OCI-LY7 (cell line): ENCODE data around the gene PATE2. TPM values are rescaled to one million over a fixed set of nuclear protein-coding genes. Genes with fewer than 3 reads are reported as not detected.

Experiments
- BruUV-seq: library from RNA; stranded (reverse); fragments of 400-500 nt; replicated peaks from 2 replicates; lab custom pipeline; 2021; lab: Mats Ljungman, UMichigan
- CTCF ChIA-PET: fragments of 300-600 bp; sonication (Branson Sonifier 250); formaldehyde crosslinking; loops from one replicate; lab custom pipeline; 2022; ENCODE audit warnings: antibody characterized with exemption; ENCODE audit not compliant: unreplicated experiment; lab: Charles Lee
- POLR2A ChIA-PET: fragments of 300-600 bp; sonication (Branson Sonifier 250); formaldehyde crosslinking; loops from one replicate; lab custom pipeline; 2022; ENCODE audit warnings: antibody characterized with exemption; lab: Charles Lee
- DNase-seq: peaks from one replicate; pipeline ENCODE4 v3.0.0-alpha.2; 2015; ENCODE audit warnings: low spot score
- H2AFZ ChIP-seq: fragments of 200-600 bp; sonication (generic), shearing (Covaris generic); 2 replicates; pipeline ENCODE4 v1.6.1; 2014; ENCODE audit warnings: mild to moderate bottlenecking, antibody characterized with exemption, low read length, moderate library complexity
- H3K27ac ChIP-seq: fragments of 200-600 bp; sonication (generic); 2 replicates; pipeline ENCODE4 v1.5.1; 2014; ENCODE audit warnings: mixed run types, low read depth, mild to moderate bottlenecking, moderate library complexity, low read length, inconsistent platforms; ENCODE audit not compliant: poor library complexity, severe bottlenecking
- H3K36me3 ChIP-seq: fragments of 200-600 bp; sonication (generic); 2 replicates; pipeline ENCODE4 v1.6.1; 2014; ENCODE audit warnings: mild to moderate bottlenecking, antibody characterized with exemption, low read length, moderate library complexity, mixed read lengths; ENCODE audit not compliant: insufficient read depth
- H3K4me1 ChIP-seq: fragments of 200-600 bp; sonication (generic); 2 replicates; pipeline ENCODE4 v1.5.1; 2014; ENCODE audit warnings: mild to moderate bottlenecking, low read length; ENCODE audit not compliant: insufficient read depth, poor library complexity, severe bottlenecking
- H3K4me2 ChIP-seq: fragments of 200-600 bp; sonication (generic); 2 replicates; pipeline ENCODE4 v1.6.1; 2014; ENCODE audit warnings: mild to moderate bottlenecking, low read length
- H3K4me3 ChIP-seq: fragments of 200-600 bp; sonication (generic); 2 replicates; pipeline ENCODE4 v1.5.1; 2014; ENCODE audit warnings: mild to moderate bottlenecking, low read depth, low read length; ENCODE audit not compliant: poor library complexity, severe bottlenecking
- H3K79me2 ChIP-seq: fragments of 200-600 bp; sonication (generic); 2 replicates; pipeline ENCODE4 v1.6.1; 2016; ENCODE audit warnings: low read depth, mild to moderate bottlenecking, low read length, moderate library complexity, mixed read lengths; ENCODE audit not compliant: insufficient read depth
- H3K9me2 ChIP-seq: fragments of 200-600 bp; sonication (generic); 2 replicates; pipeline ENCODE4 v1.6.1; 2016; ENCODE audit warnings: mild to moderate bottlenecking, low read length, mixed read lengths; ENCODE audit not compliant: insufficient read depth
- H3K9me3 ChIP-seq: fragments of 200-600 bp; sonication (generic); 2 replicates; pipeline ENCODE4 v1.6.1; 2014; ENCODE audit warnings: mild to moderate bottlenecking, mixed run types, low read length, mixed read lengths
- H4K20me1 ChIP-seq: fragments of 200-600 bp; sonication (generic); 2 replicates; pipeline ENCODE4 v1.6.1; 2014; ENCODE audit warnings: mild to moderate bottlenecking, antibody characterized with exemption, low read length, moderate library complexity, mixed read lengths; ENCODE audit not compliant: insufficient read depth
- EZH2phosphoT487 ChIP-seq: fragments of 200-600 bp; sonication (generic); IDR thresholded peaks from 2 replicates; pipeline ENCODE4 v1.6.1; 2018; ENCODE audit warnings: low read depth, borderline replicate concordance, mild to moderate bottlenecking, mixed run types, antibody characterized with exemption, low read length, moderate library complexity, mixed read lengths
- intact Hi-C: fragments of 100-400 bp; cut with micrococcal nuclease; formaldehyde crosslinking; loops from one replicate; pipeline ENCODE4 v1.10.0; 2022; ENCODE audit not compliant: unreplicated experiment
- total RNA-seq, 2 experiments: library from RNA; depleted of rRNA in 1 of 2; stranded (reverse); fragments of >200 nt in 1 of 2; shearing (Covaris generic) in 1 of 2; gene quantifications; 2 replicates each; pipeline ENCODE4 v1.2.3, GENCODE V29; 2014 to 2022
- TF ChIP-seq, protein P1 (sequence below): fragments of 200-600 bp; sonication (generic); conservative IDR thresholded peaks from 2 replicates; pipeline ENCODE4 v1.5.1; 2014; ENCODE audit warnings: mild to moderate bottlenecking, antibody characterized with exemption, low read length, moderate library complexity, mixed read lengths

PATE2 gene
- total RNA-seq, 2 experiments from 2014 or later = 1.4 to 1.6 TPM

GRCh38 chr11:125773516-125773915, 5.1 kb downstream of the PATE2 start:
- no peak for DNase-seq
- no peaks in the 10 kb centered on the region for H4K20me1 ChIP-seq
- no peak overlapping the region for H2AFZ ChIP-seq
- no peaks in the 10 kb centered on the region for H3K9me2 ChIP-seq
- no peaks in the 10 kb centered on the region for H3K79me2 ChIP-seq
- no peaks in the 10 kb centered on the region for H3K9me3 ChIP-seq
- CTCF ChIA-PET = no interaction called here
- H3K4me1 ChIP-seq = no peaks in the 10 kb centered on the region
- TF ChIP-seq EZH2phosphoT487 = no peak
- TF ChIP-seq, protein P1, sequence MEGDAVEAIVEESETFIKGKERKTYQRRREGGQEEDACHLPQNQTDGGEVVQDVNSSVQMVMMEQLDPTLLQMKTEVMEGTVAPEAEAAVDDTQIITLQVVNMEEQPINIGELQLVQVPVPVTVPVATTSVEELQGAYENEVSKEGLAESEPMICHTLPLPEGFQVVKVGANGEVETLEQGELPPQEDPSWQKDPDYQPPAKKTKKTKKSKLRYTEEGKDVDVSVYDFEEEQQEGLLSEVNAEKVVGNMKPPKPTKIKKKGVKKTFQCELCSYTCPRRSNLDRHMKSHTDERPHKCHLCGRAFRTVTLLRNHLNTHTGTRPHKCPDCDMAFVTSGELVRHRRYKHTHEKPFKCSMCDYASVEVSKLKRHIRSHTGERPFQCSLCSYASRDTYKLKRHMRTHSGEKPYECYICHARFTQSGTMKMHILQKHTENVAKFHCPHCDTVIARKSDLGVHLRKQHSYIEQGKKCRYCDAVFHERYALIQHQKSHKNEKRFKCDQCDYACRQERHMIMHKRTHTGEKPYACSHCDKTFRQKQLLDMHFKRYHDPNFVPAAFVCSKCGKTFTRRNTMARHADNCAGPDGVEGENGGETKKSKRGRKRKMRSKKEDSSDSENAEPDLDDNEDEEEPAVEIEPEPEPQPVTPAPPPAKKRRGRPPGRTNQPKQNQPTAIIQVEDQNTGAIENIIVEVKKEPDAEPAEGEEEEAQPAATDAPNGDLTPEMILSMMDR = no peak
- intact Hi-C loops = no loop called here
- H3K36me3 ChIP-seq = no peaks in the 10 kb centered on the region
- no TSS peak for BruUV-seq
- POLR2A ChIA-PET = no interaction called here
- no peak overlapping the region for H3K4me3 ChIP-seq
- no peak overlapping the region for H3K27ac ChIP-seq
- no peak overlapping the region for H3K4me2 ChIP-seq

DNA sequence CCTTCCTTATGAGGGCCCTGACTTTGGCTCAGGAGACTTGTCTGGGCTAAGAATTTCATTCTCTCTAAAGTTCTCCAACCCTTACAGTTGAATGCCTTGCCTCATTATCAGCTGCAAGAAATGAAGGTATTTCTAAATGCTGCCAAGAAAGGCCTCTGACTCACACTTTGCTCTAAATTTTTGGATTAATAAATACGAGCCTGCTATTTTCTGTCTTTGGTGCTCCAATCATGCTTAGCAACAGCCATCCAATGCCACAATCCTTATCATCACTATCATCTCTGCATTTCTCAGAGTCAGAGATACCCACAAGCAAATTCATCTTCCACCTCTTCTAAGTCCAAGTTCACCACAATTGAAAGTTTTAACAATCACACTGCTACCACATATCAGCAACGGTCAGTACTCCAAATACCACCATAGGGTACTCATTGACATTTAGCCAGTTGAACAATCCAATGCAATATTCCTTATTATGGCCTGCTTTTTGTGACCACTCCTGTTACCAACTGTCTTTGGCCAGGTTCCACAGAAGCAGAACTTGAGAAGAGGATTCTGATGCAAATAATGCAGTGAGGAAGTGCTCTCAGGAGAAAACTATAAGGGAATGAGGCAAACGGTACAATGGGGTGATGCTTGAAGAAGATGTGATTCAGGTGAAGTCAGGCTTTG, 5.7 kb downstream of the PATE2 start:
- Histone ChIP-seq H3K27ac (no peak overlapping the region), H3K4me3 (no peak overlapping the region), H3K36me3 (no peaks in the 10 kb centered on the region), H4K20me1 (no peaks in the 10 kb centered on the region), H2AFZ (no peak overlapping the region), H3K9me2 (no peaks in the 10 kb centered on the region), H3K4me2 (no peak overlapping the region), H3K9me3 (no peaks in the 10 kb centered on the region), H3K79me2 (no peaks in the 10 kb centered on the region), H3K4me1 (no peaks in the 10 kb centered on the region)
- ChIA-PET CTCF (no interaction called here), POLR2A (no interaction called here)
- BruUV-seq = no TSS peak
- no peak for DNase-seq
- intact Hi-C loops = no loop called here
- TF ChIP-seq, protein P1 = no peak
- TF ChIP-seq EZH2phosphoT487 = no peak

GRCh38 chr11:125770583-125770982, 8.0 kb downstream of the PATE2 start:
- H3K9me2 ChIP-seq = no peaks in the 10 kb centered on the region
- DNase-seq = no peak
- BruUV-seq = no TSS peak
- H3K9me3 ChIP-seq = no peaks in the 10 kb centered on the region
- H2AFZ ChIP-seq = no peak overlapping the region
- CTCF ChIA-PET = no interaction called here
- POLR2A ChIA-PET = interaction anchor here (0.6 kb wide), 1 partner anchor 619 kb away, joined by 3 read pairs; no protein-coding TSS in a partner anchor
- no peaks in the 10 kb centered on the region for H3K79me2 ChIP-seq
- TF ChIP-seq, protein P1 = no peak
- TF ChIP-seq EZH2phosphoT487 = no peak
- intact Hi-C loops = no loop called here
- no peaks in the 10 kb centered on the region for H3K36me3 ChIP-seq
- H4K20me1 ChIP-seq = no peaks in the 10 kb centered on the region
- no peaks in the 10 kb centered on the region for H3K4me1 ChIP-seq
- no peak overlapping the region for H3K27ac ChIP-seq
- H3K4me2 ChIP-seq = no peak overlapping the region
- no peak overlapping the region for H3K4me3 ChIP-seq
